HL-60 (cell line): ENCODE results near the gene EDARADD.

Source experiments
- REST ChIP-seq: IDR thresholded peaks from 2 replicates; pipeline ENCODE4 v1.6.1; 2012; ENCODE audit warnings: low read depth; ENCODE audit not compliant: insufficient replicate concordance
- TF ChIP-seq, protein P1 (sequence below): IDR thresholded peaks from one replicate; pipeline ENCODE4 v1.5.1; 2011; ENCODE audit warnings: low read length, control low read depth, inconsistent platforms; ENCODE audit not compliant: insufficient read depth

- TF ChIP-seq, protein P1, sequence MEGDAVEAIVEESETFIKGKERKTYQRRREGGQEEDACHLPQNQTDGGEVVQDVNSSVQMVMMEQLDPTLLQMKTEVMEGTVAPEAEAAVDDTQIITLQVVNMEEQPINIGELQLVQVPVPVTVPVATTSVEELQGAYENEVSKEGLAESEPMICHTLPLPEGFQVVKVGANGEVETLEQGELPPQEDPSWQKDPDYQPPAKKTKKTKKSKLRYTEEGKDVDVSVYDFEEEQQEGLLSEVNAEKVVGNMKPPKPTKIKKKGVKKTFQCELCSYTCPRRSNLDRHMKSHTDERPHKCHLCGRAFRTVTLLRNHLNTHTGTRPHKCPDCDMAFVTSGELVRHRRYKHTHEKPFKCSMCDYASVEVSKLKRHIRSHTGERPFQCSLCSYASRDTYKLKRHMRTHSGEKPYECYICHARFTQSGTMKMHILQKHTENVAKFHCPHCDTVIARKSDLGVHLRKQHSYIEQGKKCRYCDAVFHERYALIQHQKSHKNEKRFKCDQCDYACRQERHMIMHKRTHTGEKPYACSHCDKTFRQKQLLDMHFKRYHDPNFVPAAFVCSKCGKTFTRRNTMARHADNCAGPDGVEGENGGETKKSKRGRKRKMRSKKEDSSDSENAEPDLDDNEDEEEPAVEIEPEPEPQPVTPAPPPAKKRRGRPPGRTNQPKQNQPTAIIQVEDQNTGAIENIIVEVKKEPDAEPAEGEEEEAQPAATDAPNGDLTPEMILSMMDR: no peak
- no peak for TF ChIP-seq REST
Measured at GRCh38 chr1:236471096-236471495, 77.0 kb downstream of the EDARADD start.
